CD14-positive monocyte (primary cell): Measurements from ENCODE around the gene DDAH1. TPM values are rescaled to one million over a fixed set of nuclear protein-coding genes. Genes with fewer than 3 reads are reported as not detected.

ENCODE experiments used
- DNase-seq, 3 donors: peaks; one replicate each; pipeline ENCODE4 v3.0.0-alpha.2; 2011 to 2022
- H2AFZ ChIP-seq: 2 replicates; pipeline ENCODE4 v1.6.0; 2012; ENCODE audit warnings: mild to moderate bottlenecking, low read depth, low read length, inconsistent platforms; ENCODE audit not compliant: insufficient read depth, poor library complexity, severe bottlenecking
- H3K27ac ChIP-seq, 2 donors: 1 replicate in 1 of 2; 2 replicates in 1 of 2; pipeline ENCODE4 v1.5.1; 2012 to 2013; ENCODE audit warnings: low read length in 2 of 2, control low read depth in 1 of 2, inconsistent platforms in 1 of 2, low read depth in 1 of 2, mild to moderate bottlenecking in 1 of 2
- H3K27me3 ChIP-seq, 2 donors: one replicate each; pipeline versions ENCODE4 v1.6.0 to v1.6.1; 2011 to 2013; ENCODE audit warnings: low read length in 2 of 2; ENCODE audit not compliant: control insufficient read depth in 2 of 2, insufficient read depth in 2 of 2
- H3K36me3 ChIP-seq, 2 donors: replicated peaks in 1 of 2; 1 replicate in 1 of 2; 2 replicates in 1 of 2; pipeline versions ENCODE4 v1.5.1 to v1.6.1; 2012 to 2013; ENCODE audit warnings: low read length in 2 of 2, control low read depth in 1 of 2, inconsistent platforms in 1 of 2, mild to moderate bottlenecking in 1 of 2; ENCODE audit not compliant: insufficient read depth in 2 of 2, control insufficient read depth in 1 of 2
- H3K4me1 ChIP-seq, 2 donors: 1 replicate in 1 of 2; 2 replicates in 1 of 2; pipeline versions ENCODE4 v1.5.1 to v1.6.1; 2012 to 2013; ENCODE audit warnings: low read length in 2 of 2, control low read depth in 1 of 2, inconsistent platforms in 1 of 2, mild to moderate bottlenecking in 1 of 2, moderate library complexity in 1 of 2; ENCODE audit not compliant: insufficient read depth in 2 of 2, control insufficient read depth in 1 of 2
- H3K4me2 ChIP-seq: replicated peaks from 2 replicates; pipeline ENCODE3; 2012; ENCODE audit warnings: low read length, moderate library complexity, mild to moderate bottlenecking; ENCODE audit not compliant: poor library complexity, severe bottlenecking; ENCODE audit errors: extremely low read depth
- H3K4me3 ChIP-seq, 3 experiments: fragments of 200-600 bp in 1 of 3; sonication (generic) in 1 of 3; replicated peaks in 1 of 3; 1 replicate in 2 of 3; 2 replicates in 1 of 3; pipeline ENCODE4 v1.5.1; 2011 to 2013; ENCODE audit warnings: low read length in 3 of 3, mild to moderate bottlenecking in 3 of 3, control low read depth in 2 of 3, low read depth in 2 of 3, inconsistent platforms in 1 of 3, moderate library complexity in 1 of 3
- H3K79me2 ChIP-seq: 2 replicates; pipeline ENCODE4 v1.6.0; 2012; ENCODE audit warnings: mild to moderate bottlenecking, control low read depth, inconsistent platforms, low read length, moderate library complexity; ENCODE audit not compliant: insufficient read depth
- H3K9ac ChIP-seq: 2 replicates; pipeline ENCODE4 v1.6.0; 2017; ENCODE audit warnings: low read length, mild to moderate bottlenecking; ENCODE audit not compliant: insufficient read depth, poor library complexity, severe bottlenecking
- H3K9me3 ChIP-seq, 2 donors: replicated peaks in 1 of 2; 1 replicate in 1 of 2; 2 replicates in 1 of 2; pipeline versions ENCODE4 v1.5.1 to v1.6.1; 2012 to 2013; ENCODE audit warnings: low read length in 2 of 2, control low read depth in 1 of 2; ENCODE audit not compliant: control insufficient read depth in 1 of 2, insufficient read depth in 1 of 2
- H4K20me1 ChIP-seq: 2 replicates; pipeline ENCODE4 v1.6.0; 2012; ENCODE audit warnings: mild to moderate bottlenecking, low read length, control low read depth, moderate library complexity; ENCODE audit not compliant: insufficient read depth
- H3K27ac Mint-ChIP-seq, 7 donors: one replicate each; pipeline ENCODE4 v1.8.0; 2020; ENCODE audit warnings: mild to moderate bottlenecking in 7 of 7, mixed read lengths in 7 of 7, moderate library complexity in 6 of 7, inconsistent platforms in 2 of 7
- H3K27me3 Mint-ChIP-seq, 3 donors: one replicate each; pipeline ENCODE4 v1.8.0; 2021 to 2022; ENCODE audit warnings: low read depth in 3 of 3, mild to moderate bottlenecking in 3 of 3, mixed read lengths in 3 of 3, moderate library complexity in 3 of 3, inconsistent platforms in 1 of 3
- H3K36me3 Mint-ChIP-seq, 2 donors: one replicate each; pipeline ENCODE4 v1.8.0; 2020; ENCODE audit warnings: mixed read lengths in 2 of 2, inconsistent platforms in 1 of 2, mild to moderate bottlenecking in 1 of 2
- H3K4me1 Mint-ChIP-seq: one replicate; pipeline ENCODE4 v1.8.0; 2020; ENCODE audit warnings: mild to moderate bottlenecking, mixed read lengths
- H3K4me3 Mint-ChIP-seq, 2 donors: one replicate each; pipeline ENCODE4 v1.8.0; 2020; ENCODE audit warnings: mild to moderate bottlenecking in 2 of 2, mixed read lengths in 2 of 2, moderate library complexity in 1 of 2
- H3K9me3 Mint-ChIP-seq, 7 donors: one replicate each; pipeline ENCODE4 v1.8.0; 2020 to 2022; ENCODE audit warnings: mixed read lengths in 7 of 7, mild to moderate bottlenecking in 6 of 7, moderate library complexity in 6 of 7, inconsistent platforms in 2 of 7
- CTCF ChIP-seq: fragments of 200-600 bp; IDR thresholded peaks from one replicate; pipeline ENCODE4 v1.8.0; 2022; ENCODE audit warnings: antibody characterized with exemption, mild to moderate bottlenecking
- WGBS: methylation state at CpG from one replicate; pipeline ENCODE4 v1.1.5; 2013; ENCODE audit warnings: missing lambda C conversion rate; ENCODE audit not compliant: insufficient coverage; 5-methylcytosine and 5-hydroxymethylcytosine counted together
- intact Hi-C, 2 donors: fragments of 100-400 bp; cut with micrococcal nuclease; formaldehyde crosslinking; loops; one replicate each; pipeline versions ENCODE4 v1.15.0 to v1.15.1; 2023
- polyA plus RNA-seq, 3 donors: library from polyadenylated mRNA; depleted of rRNA in 1 of 3; unstranded in 2 of 3; stranded (reverse) in 1 of 3; fragments of 300-500 nt in 2 of 3; fragments of >200 nt in 1 of 3; fragmentation: Illumina TruSeq in 2 of 3; gene quantifications; 1 replicate in 2 of 3; 2 replicates in 1 of 3; pipeline ENCODE4 v1.2.3, GENCODE V29; 2012 to 2021

Gene DDAH1
- polyA plus RNA-seq, 3 donors = not detected

GRCh38 chr1:85320371-85321131, 144.4 kb downstream of the DDAH1 start:
- H3K27ac ChIP-seq = no peak overlapping the region
- no peak overlapping the region for H3K4me3 Mint-ChIP-seq
- DNase-seq = no peak
- H3K4me1 ChIP-seq = no peaks in the 10 kb centered on the region
- H3K27me3 Mint-ChIP-seq = peaks cover 2 to 26% (median 12%) of the 10 kb centered on the region in 3 donors
- no peaks in the 10 kb centered on the region for H3K79me2 ChIP-seq
- H3K36me3 ChIP-seq = no peaks in the 10 kb centered on the region
- H3K9me3 ChIP-seq = no peaks in the 10 kb centered on the region
- no peak for TF ChIP-seq CTCF
- no peak overlapping the region for H3K4me2 ChIP-seq
- peaks cover 4 to 8% of the 10 kb centered on the region in 2 donors for H3K27me3 ChIP-seq
- H3K9ac ChIP-seq = no peak overlapping the region
- H3K36me3 Mint-ChIP-seq = no peaks in the 10 kb centered on the region
- no peaks in the 10 kb centered on the region for H3K9me3 Mint-ChIP-seq
- H4K20me1 ChIP-seq = no peaks in the 10 kb centered on the region
- H3K4me1 Mint-ChIP-seq = no peaks in the 10 kb centered on the region
- WGBS = no CpG with 5 or more reads among the region's 2 CpGs
- intact Hi-C loops = no loop called here
- H3K27ac Mint-ChIP-seq = no peak overlapping the region
- H3K4me3 ChIP-seq = no peak overlapping the region
- no peak overlapping the region for H2AFZ ChIP-seq

GRCh38 chr1:85319931-85320330, 145.0 kb downstream of the DDAH1 start:
- H3K4me2 ChIP-seq = no peak overlapping the region

More at GRCh38 chr1:85319931-85320330, 145.0 kb downstream of the DDAH1 start:
- no peaks in the 10 kb centered on the region for H3K9me3 ChIP-seq
- no peak overlapping the region for H2AFZ ChIP-seq
- Mint-ChIP-seq H3K27me3 (peaks cover 2 to 27% (median 12%) of the 10 kb centered on the region in 3 donors), H3K36me3 (no peaks in the 10 kb centered on the region), H3K4me3 (no peak overlapping the region), H3K4me1 (no peaks in the 10 kb centered on the region), H3K27ac (no peak overlapping the region), H3K9me3 (no peaks in the 10 kb centered on the region)
- H3K4me3 ChIP-seq = no peak overlapping the region
- H3K9ac ChIP-seq = no peak overlapping the region
- TF ChIP-seq CTCF = no peak
- no peak overlapping the region for H3K27ac ChIP-seq
- H3K36me3 ChIP-seq = no peaks in the 10 kb centered on the region
- WGBS = 46% methylated on average over 2 of the region's 4 CpGs
- intact Hi-C loops = no loop called here
- DNase-seq = no peak
- no peaks in the 10 kb centered on the region for H3K4me1 ChIP-seq
- H3K27me3 ChIP-seq = peaks cover 4 to 8% of the 10 kb centered on the region in 2 donors
- H4K20me1 ChIP-seq = no peaks in the 10 kb centered on the region
- H3K79me2 ChIP-seq = no peaks in the 10 kb centered on the region
